Endometrial microvascular endothelial cells (primary cell): Measurements from ENCODE around the gene ZNF165. TPM values are rescaled to one million over a fixed set of nuclear protein-coding genes. Genes with fewer than 3 reads are reported as not detected.
"Not testable (repeated sequence)": the region's sequence is repeated elsewhere in the genome, so short reads cannot be mapped to it uniquely, and the experiment has no call there.

Experiments
- in situ Hi-C: cut with HindIII; loops from 2 replicates; pipeline ENCODE4 v1.10.0; 2017; ENCODE audit warnings: low sequenced_read_pairs, low pct_unique_long_range_greater_than_20kb; ENCODE audit errors: inconsistent ontology term
- total RNA-seq: library from RNA; depleted of rRNA; stranded (reverse); fragments of >200 nt; gene quantifications from one replicate; pipeline ENCODE4 v1.2.3, GENCODE V29; 2015; ENCODE audit errors: inconsistent ontology term

The ZNF165 gene
- 0.19 TPM for total RNA-seq

DNA sequence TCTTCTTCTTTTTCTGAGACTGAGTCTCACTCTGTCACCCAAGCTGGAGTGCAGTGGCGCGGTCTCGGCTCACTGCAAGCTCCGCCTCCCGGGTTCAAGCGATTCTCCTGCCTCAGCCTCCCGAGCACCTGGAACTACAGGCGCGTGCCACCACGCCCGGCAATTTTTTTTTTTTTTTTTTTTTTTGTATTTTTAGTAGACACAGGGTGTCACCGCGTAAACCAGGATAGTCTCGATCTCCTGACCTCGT is at the start of gene ZNF165:
TSS of gene ZNF165 (plus strand) at position 188 of the 250 bp plus-strand sequence. CDS start 4,913 bp downstream, outside the sequence.
- in situ Hi-C loops = not testable (repeated sequence)

DNA sequence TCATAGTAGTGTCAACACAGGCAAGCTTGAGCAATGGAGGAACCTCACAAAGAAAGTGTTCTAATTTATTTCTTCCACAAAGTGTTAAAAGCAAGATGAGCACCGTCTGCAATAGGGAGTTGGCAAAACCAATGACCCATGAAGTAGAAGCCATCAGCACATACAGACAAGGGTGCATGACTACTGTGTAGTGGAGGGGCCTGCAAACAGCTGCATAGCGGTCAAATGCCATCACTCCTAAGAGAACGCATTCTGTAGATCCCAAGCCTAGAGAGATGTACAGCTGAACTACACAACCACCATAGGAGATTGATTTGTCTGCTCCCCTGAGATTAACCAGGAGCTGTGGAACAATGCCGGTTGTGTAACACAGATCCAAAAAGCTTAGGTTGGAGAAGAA is 26.8 kb upstream of the ZNF165 start:
- in situ Hi-C loops = no loop called here

DNA sequence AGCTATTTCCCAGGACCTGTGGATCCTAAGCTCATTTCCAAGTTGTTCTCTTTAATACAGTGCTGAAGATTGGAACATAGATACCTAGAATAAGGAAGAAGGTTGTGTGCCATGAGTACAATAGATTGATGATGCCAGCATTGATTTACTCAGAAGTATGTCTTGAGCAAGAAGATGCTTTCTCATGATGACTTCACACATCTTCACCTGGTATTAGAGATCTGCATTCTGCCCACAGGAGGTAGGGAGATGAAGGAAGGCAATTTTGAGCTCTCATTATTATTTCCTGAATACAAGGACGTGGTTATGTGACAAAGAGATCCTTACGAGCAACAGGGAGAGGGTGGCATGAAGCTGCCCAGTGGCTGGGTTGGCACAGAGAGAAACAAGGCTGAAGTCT is 20.0 kb upstream of the ZNF165 start:
- in situ Hi-C loops = no loop called here

DNA sequence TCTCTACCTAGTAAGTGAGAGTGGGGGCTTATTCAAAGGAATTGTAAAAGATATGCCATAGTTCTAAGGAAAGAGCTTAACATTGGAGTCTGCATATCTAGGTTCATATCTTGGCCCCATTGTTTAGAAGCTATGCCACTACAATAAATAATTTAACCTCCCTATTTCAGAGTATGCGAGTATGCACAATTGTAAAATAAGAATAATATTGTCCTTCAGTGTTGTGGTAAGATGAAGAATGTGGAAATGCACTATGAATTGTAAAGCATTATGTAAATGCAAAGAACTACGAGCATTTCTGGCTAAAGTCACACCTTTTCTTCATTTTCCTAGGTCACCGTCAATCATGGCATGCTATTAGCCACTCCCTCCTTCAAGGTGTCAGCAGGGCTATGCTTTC is 16.1 kb upstream of the ZNF165 start:
- in situ Hi-C loops = no loop called here

DNA sequence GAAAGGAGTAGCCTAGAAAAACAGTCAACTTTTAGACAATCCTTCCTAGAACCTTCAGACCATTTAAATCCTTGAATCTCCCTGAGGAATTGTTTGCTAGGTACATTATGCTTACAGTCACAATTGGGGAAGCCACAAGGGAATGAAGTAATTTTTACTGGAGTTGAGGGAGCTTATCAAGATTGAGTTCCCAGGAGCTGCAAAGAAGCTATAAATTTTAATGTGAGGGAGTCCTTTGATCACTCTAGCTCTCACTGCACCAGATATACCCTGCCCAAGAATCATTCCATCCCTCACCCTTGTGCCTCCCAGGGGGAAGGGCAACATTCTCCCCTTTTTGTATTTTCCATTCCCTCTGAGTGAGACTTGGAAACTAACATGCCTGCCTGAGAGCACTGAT is 12.3 kb upstream of the ZNF165 start:
- in situ Hi-C loops = no loop called here

DNA sequence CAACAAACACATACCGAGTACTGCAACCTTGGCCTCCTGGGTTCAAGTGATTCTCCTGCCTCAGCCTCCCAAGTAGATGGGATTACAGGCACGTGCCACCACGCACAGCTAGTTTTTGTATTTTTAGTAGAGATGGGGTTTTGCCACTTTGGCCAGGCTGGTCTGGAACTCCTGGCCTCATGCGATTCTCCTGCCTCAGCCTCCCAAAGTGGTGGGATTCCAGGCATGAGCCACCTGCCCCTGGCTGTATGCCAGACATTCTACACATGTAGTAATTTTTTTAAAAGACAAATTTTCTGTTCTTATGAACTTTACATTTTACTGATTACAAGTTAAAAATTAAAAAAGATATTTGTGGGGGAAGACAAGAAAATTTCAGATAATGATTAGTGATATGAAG is 9.4 kb upstream of the ZNF165 start:
- in situ Hi-C loops = not testable (repeated sequence)

DNA sequence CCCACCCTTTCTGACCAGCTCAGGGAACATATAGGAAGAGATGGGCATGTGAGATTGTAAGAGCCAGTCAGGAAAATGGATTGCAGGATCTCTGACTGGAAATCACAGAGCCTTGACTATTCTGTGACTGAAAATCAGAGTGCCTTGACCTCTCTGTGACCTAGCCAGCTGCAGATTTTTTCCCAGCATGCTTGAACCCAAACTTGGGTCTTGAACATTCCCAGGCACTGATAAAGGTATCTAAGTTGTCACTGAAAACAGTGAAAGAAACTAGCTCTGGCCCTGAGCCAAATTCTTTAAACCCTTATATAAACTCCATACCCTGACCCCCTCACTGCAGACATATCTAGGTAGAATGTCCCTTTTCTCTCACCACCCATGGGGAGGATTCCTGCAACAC is 2.3 kb upstream of the ZNF165 start:
- in situ Hi-C loops = no loop called here

DNA sequence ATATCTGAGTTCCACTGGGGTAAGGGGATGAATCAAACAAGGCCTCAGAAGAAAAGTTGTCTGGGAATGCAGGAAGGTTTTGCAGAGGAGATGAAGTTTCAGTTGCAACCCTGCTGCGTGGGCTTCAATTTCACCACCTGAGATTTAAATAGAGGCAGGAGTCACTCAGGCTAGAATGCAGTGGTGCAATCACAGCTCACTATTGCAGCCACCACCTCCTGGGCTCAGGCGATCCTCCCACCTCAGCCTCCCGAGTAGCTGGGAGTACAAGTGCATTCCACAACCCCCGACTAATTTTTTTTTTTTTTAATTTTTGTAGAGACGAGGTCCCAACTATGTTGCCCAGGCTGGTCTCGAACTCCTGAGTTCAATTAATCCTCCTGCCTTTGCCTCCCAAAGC is 1.5 kb upstream of the ZNF165 start:
- in situ Hi-C loops = no loop called here

DNA sequence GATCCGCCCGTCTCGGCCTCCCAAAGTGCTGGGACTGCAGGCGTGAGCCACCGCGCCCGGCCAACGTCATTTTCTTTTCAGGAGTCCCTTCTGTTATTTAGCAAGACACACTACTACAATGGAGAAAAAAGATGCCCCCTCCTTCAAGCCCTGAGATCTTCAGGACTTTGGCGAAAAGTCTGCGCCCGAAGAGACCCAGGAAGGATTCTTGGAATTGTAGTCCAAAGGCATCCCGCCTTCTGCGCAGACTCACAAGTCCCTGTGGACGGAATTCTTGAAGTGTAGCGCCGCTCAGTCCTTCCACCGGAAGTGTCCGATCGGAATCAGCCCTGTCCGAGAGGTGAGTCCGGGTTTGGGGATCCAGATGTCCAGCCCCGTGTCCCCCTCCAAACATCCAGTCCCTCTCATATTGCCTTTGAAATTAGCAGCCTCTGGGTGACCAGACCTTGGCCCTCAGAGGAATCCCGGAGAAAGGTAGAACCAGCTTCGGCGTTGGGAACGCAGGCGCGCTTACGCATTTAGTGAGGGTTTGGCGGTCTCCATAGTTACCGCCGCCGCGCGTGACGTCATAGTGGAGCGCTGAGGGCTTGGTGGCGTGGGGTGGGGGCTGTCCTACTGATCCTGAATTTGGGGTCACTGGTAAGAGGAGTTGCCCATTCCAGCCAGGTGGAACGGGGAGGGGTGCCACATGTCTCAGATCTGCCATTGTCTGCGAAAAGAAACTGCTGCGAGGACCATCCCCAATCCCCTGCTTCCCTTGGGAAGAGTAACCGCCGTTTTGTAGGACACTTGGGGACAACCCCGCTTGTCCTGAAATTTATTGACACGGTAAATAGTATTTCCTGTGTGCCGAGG is 490 bp downstream of the ZNF165 start:
- in situ Hi-C loops = no loop called here

DNA sequence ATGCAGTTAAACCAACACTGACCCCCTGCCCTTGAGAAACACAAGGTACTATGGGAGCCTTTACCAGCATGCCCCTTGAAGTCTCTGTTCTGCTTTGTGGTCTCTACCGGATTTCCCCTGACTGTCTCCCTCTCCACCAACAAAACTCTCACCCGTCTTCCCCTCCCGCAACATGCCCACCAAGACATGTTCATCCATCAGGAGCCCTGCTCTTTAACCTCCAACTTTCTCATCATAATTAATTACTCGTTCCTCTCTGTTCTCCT is 1.1 kb downstream of the ZNF165 start:
- in situ Hi-C loops = no loop called here

DNA sequence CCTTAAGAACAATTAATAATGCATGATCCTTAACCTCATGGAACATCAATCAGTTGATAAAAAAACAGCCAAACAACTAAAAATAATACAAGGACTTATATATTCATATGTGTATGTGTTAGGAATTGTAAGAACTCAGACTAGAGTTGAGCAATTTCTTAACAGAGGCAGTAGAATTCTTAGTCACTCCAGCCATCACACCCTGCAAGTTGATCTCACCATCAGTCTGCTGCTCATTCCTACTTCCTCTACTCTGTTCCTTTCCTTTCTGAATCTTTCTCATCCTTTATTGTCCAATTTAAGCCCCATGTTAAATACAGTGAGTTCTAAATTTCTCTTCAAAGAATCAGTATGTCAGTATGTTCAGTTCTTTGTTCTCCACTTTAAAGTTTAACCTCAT is 2.6 kb downstream of the ZNF165 start:
- in situ Hi-C loops = no loop called here

DNA sequence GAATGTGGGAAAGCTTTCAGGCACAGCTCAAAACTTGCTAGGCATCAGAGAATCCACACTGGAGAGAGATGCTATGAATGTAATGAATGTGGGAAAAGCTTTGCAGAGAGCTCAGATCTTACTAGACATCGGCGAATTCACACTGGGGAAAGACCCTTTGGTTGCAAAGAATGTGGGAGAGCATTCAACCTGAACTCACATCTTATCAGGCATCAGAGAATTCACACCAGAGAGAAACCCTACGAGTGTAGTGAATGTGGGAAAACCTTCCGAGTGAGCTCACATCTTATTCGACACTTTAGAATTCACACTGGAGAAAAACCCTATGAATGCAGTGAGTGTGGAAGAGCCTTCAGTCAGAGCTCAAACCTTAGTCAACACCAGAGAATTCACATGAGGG is 8.7 kb downstream of the ZNF165 start:
- in situ Hi-C loops = no loop called here

DNA sequence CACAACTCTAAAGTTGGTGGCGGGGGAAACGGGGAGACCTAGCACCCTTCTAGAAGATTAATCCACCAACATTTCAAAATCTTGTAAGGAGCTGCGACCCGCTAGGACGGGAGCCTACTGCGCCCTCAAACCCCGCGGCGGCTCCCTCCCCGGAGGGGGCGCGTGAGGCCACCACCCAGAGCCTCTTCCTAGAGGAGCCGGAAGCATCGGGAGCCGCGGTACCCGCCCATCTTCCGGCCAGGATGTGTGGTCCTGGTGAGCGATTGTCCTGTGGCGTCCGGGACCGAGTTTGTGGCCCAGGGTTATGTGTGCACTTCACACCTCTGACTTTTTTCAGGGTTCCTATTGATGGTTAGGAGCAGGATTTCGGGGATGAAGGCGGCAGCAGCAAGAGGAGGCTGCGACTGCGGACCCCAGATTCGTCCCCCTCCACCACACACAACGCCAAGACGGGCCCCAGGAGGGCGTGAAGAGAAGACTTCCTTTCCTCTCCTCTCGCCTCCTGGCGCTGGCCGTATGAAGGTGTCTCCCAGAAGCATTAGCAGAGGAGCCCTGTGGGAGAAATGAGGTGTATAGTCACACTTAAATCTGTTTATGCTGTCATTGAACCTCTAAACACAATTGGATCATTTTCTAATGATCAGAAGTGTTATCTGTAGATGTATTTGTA is 10.7 kb downstream of the ZNF165 start:
- in situ Hi-C loops = no loop called here

DNA sequence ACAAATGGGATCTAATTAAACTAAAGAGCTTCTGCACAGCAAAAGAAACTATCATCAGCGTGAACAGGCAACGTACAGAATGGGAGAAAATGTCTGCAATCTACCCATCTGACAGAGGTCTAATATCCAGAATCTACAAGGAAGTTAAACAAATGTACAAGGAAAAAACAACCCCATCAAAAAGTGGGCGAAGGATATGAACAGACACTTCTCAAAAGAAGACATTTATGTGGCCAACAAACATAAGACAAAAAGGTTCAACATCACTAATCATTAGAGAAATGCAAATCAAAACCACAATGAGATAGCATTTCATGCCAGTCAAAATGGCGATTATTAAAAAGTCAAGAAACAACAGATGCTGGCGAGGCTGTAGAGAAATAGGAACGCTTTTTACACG is 21.9 kb downstream of the ZNF165 start:
- in situ Hi-C loops = not testable (repeated sequence)

DNA sequence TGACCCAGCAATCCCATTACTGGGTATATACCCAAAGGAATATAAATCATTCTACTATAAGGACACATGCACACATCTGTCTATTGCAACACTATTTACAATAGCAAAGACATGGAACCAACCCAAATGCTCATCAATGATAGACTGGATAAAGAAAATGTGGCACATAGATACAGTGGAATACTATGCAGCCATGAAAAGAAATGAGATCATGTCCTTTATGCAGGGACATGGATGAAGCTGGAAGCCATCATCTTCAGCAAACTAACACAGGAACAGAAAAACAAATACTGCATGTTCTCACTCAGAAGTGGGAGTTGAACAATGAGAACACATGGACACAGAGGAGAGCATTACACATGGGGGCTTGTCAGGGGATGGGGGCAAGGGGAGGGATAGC is 22.3 kb downstream of the ZNF165 start:
- in situ Hi-C loops = not testable (repeated sequence)

DNA sequence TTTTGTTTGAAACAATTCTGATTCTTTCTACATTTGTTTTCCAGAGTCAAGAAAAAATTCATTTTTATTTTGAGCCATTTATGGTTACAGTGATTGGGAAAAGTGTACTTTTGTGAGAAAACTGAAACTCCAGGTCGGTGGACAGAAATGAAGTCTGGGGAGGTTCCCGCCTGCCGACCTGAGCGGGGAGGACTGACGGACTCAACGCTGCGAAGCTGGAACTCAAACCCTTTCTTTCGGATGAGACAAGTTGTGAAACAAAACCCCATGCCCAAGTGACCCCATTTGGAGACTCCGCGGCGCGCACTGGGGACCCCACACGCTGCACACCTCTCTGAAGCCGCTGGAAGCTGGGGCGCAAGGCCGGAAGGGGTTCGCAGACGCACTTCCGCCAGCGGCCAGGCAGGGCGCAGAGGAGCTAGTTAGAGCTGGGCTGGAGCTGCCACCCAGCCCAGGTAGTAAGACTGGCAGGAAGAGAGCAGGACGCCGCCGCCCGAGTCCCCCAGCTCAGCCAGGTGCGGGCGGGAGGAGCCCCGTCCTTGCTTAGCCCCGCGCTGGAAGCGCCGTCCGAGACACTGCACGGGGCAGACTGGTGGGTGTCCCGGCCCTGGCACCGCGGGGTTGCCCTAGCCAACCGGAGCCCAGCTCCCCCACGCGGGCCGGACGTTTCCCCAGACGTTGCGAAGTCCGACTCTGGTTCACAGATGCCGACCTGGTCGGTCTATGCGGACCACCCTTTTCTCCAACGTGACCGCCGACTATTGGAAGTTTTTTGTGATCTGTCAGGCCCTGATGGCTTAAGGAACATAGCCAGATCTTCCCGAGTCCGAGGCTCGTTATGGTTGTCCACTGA is 24.2 kb downstream of the ZNF165 start:
- in situ Hi-C loops = no loop called here

DNA sequence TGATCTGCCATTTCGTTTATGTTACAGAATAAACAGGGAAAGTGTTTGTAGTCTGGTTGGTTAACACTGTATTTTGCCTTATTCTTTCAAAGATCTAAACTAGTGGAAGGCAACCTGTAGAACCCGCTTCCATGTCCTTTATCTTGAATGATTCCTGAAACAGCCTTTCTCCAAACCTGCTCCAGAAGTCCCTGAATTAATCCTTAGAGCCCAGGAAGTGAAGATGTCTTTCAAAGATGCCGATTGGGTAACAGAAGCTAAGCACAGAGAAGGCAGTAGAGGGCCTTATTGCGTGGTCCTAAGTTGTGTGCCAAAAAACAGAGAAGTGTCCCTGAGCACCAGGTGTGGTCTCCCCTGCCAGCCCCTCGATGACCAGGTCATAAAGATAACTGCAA is 24.9 kb downstream of the ZNF165 start:
- in situ Hi-C loops = no loop called here

DNA sequence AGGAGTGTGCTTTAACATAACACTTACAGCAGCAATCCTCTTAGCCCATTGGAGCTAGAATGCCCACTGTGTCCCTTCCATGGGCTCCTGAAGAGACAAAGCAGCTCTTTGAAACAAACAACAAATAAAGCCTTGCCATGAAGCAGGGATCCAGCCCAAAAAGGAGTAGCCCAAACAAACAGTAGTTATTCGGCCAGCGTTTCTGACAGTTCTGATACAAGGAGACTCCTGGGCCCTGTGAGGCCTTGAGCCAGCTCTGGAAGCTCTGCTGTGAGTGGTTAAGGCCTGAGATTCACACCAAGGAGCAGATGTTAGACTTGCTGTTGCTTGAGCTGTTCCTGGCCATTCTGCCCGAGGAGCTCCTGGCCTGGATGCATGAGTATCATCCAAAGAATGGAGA is 27.1 kb downstream of the ZNF165 start:
- in situ Hi-C loops = no loop called here

DNA sequence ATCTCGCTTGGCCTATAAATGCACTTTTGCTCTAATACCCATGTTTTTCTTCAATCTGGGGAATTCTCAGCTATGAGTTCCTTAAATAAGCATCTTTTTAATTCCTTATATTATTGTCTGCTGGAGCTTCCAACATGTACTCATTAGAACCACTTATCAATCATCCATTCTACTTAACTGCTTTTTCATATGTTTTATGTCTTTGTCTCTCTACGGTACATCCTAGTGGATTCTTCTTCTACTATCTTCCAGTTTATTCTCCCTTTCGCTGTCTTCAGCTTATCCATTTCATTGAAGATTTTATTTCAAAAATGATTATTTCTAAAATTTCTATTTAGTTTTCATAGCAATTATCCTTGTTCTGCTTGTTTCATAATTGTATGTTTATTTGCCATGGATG is 31.6 kb downstream of the ZNF165 start:
- in situ Hi-C loops = no loop called here

DNA sequence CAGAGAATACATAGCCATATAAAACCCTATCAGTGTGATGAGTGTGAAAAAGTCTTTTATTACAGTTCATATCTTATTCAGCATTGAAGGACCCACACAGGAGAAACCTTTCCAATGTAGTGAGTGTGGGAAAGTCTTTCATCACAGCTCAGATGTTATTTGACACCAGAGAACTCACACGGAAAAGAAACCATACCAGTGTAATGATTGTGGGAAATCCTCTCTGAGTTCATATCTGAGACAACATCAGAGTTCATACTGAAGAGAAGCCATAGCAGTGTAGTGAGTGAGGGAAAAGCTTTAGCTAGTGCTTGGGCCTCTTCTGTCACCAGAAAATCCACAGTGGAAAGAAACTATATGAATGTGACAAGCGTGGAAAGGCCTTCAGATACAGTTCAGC is 35.4 kb downstream of the ZNF165 start:
- in situ Hi-C loops = no loop called here
